ENCODE measurements around the gene PMFBP1. TPM values are rescaled to one million over a fixed set of nuclear protein-coding genes. Genes with fewer than 3 reads are reported as not detected.

Gene PMFBP1
- polyA plus RNA-seq, 1 of the 3 experiments (the other 2 are of a cell fraction): 0.16 TPM

DNA sequence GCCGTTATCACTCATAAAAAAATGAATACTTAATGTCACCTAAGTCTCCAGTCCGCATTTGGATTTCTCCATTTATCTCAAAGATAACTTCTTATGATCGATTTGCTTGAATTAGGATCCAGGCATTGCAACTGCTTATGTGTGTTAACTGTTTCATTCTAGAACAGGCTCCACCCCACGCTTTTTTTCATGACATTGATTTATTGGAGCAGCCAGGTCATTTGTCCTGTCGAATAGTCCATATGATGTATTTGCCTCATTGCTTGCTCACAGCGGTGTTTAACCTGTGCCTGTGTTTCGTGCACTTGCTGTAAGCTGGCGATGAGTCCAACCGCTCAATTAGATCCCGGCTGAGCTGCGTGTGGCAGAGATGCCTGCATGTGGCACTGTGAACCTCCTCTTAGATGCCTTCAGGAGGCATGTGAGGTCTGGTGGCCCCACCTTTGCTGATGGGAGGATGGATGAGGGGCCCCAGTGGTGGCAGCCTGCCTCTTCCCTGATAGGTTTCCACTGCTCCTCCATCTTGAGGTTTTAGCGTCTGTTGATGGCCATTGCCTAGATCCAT lies 61.9 kb downstream of the PMFBP1 start:
- Histone ChIP-seq H3K4me2 (no peak overlapping the region), H3K27ac (ENCODE audit: low read depth in 2 of 2, low read length in 1 of 2) (no peak overlapping the region), H3F3A (replicated peaks; ENCODE audit: insufficient read depth) (no peaks in the 10 kb centered on the region), H4K20me1 (ENCODE audit: insufficient read depth) (no peaks in the 10 kb centered on the region), H3K9me2 (no peaks in the 10 kb centered on the region), H2AFZ (ENCODE audit: low read depth) (no peak overlapping the region), H3K4me1 (ENCODE audit: control insufficient read depth in 1 of 2, insufficient read depth in 2 of 2, low read depth in 1 of 2, low read length in 1 of 2) (no peaks in the 10 kb centered on the region), H3K4me3 (ENCODE audit: low read depth in 2 of 2, low read length in 1 of 2) (no peak overlapping the region), H3K36me3 (replicated peaks in 1 of 2; ENCODE audit: control insufficient read depth in 1 of 2, insufficient read depth in 2 of 2, low read length in 1 of 2) (peaks cover 20 to 78% of the 10 kb centered on the region in 2 experiments), H3K9ac (no peak overlapping the region), H3K9me3 (no peaks in the 10 kb centered on the region), H3K27me3 (ENCODE audit: insufficient read depth) (no peaks in the 10 kb centered on the region), H3K79me2 (ENCODE audit: insufficient read depth) (no peaks in the 10 kb centered on the region)
- ChIA-PET CTCF (no interaction called here), POLR2A (no interaction called here)
- WGBS (ENCODE audit: low lambda C conversion rate): 90% methylated on average over 12 of the region's 12 CpGs
- TF ChIP-seq GABPA (IDR thresholded peaks at IDR 0.05; ENCODE audit: low read depth): no peak
- TF ChIP-seq SIN3A (IDR thresholded peaks at IDR 0.05; ENCODE audit: borderline replicate concordance, low read depth, low read length): no peak
- TF ChIP-seq RFX5 (IDR thresholded peaks at IDR 0.05; ENCODE audit: low read length): no peak
- no peak for TF ChIP-seq TAF1 (IDR thresholded peaks at IDR 0.05; ENCODE audit: borderline replicate concordance, low read depth, low read length)
- TF ChIP-seq ELF1 (IDR thresholded peaks at IDR 0.05): no peak
- TF ChIP-seq, protein P1, sequence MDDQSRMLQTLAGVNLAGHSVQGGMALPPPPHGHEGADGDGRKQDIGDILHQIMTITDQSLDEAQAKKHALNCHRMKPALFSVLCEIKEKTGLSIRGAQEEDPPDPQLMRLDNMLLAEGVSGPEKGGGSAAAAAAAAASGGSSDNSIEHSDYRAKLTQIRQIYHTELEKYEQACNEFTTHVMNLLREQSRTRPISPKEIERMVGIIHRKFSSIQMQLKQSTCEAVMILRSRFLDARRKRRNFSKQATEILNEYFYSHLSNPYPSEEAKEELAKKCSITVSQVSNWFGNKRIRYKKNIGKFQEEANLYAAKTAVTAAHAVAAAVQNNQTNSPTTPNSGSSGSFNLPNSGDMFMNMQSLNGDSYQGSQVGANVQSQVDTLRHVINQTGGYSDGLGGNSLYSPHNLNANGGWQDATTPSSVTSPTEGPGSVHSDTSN (IDR thresholded peaks at IDR 0.05): no peak
- no peak for TF ChIP-seq FOSL2 (IDR thresholded peaks at IDR 0.05; ENCODE audit: borderline replicate concordance, low read depth)
- no peak for TF ChIP-seq FOXM1 (IDR thresholded peaks at IDR 0.05; ENCODE audit: low read depth)
- no peak for TF ChIP-seq RAD21 (IDR thresholded peaks at IDR 0.05; ENCODE audit: low read length)
- TF ChIP-seq GATA2 (CRISPR knock-in tag; IDR thresholded peaks at IDR 0.05): no peak
- no peak for TF ChIP-seq EP300 (IDR thresholded peaks at IDR 0.05; ENCODE audit: borderline replicate concordance in 1 of 2, low read depth in 1 of 2, low read length in 1 of 2)
- TF ChIP-seq, protein P2, sequence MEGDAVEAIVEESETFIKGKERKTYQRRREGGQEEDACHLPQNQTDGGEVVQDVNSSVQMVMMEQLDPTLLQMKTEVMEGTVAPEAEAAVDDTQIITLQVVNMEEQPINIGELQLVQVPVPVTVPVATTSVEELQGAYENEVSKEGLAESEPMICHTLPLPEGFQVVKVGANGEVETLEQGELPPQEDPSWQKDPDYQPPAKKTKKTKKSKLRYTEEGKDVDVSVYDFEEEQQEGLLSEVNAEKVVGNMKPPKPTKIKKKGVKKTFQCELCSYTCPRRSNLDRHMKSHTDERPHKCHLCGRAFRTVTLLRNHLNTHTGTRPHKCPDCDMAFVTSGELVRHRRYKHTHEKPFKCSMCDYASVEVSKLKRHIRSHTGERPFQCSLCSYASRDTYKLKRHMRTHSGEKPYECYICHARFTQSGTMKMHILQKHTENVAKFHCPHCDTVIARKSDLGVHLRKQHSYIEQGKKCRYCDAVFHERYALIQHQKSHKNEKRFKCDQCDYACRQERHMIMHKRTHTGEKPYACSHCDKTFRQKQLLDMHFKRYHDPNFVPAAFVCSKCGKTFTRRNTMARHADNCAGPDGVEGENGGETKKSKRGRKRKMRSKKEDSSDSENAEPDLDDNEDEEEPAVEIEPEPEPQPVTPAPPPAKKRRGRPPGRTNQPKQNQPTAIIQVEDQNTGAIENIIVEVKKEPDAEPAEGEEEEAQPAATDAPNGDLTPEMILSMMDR (IDR thresholded peaks at IDR 0.05): no peak
- no peak for TF ChIP-seq NFIC (IDR thresholded peaks at IDR 0.05; ENCODE audit: borderline replicate concordance)
- DNase-seq: no peak

DNA sequence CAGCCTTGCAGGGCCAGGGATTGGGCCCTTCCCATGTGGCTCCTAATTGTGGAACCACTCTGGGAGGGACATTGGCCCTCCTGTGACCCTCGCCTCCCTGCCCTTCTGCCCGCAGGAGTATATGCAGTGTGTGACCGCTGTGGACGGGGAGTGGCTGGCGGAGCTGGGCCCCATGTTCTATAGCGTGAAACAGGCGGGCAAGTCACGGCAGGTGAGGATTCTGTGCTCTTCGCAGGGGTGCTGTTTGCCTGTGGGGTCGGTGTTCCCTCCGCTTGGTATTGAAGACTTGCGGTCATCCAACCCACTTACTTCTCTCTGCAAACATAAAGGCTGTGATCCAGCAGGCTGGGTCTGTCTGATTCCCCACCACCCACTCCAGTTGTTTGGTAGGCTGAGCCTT lies 62.7 kb downstream of the PMFBP1 start:
- no peaks in the 10 kb centered on the region for H3K4me1 ChIP-seq (ENCODE audit: control insufficient read depth in 1 of 2, insufficient read depth in 2 of 2, low read depth in 1 of 2, low read length in 1 of 2)
- POLR2A ChIA-PET: no interaction called here
- H3K79me2 ChIP-seq (ENCODE audit: insufficient read depth): no peaks in the 10 kb centered on the region
- no peak overlapping the region for H2AFZ ChIP-seq (ENCODE audit: low read depth)
- WGBS (ENCODE audit: low lambda C conversion rate): 90% methylated on average over 10 of the region's 12 CpGs
- H3K36me3 ChIP-seq (replicated peaks in 1 of 2; ENCODE audit: control insufficient read depth in 1 of 2, insufficient read depth in 2 of 2, low read length in 1 of 2): peaks cover 24 to 85% of the 10 kb centered on the region in 2 experiments
- H3K27me3 ChIP-seq (ENCODE audit: insufficient read depth): no peaks in the 10 kb centered on the region
- no peak overlapping the region for H3K4me3 ChIP-seq (ENCODE audit: low read depth in 2 of 2, low read length in 1 of 2)
- H4K20me1 ChIP-seq (ENCODE audit: insufficient read depth): no peaks in the 10 kb centered on the region
- CTCF ChIA-PET: interaction anchor here (1.3 kb wide), 1 partner anchor 10 kb away, joined by 3 read pairs; no protein-coding TSS in a partner anchor
- no peaks in the 10 kb centered on the region for H3F3A ChIP-seq (replicated peaks; ENCODE audit: insufficient read depth)
- no peak overlapping the region for H3K9ac ChIP-seq
- H3K27ac ChIP-seq (ENCODE audit: low read depth in 2 of 2, low read length in 1 of 2): no peak overlapping the region
- no peak for TF ChIP-seq NFIC (IDR thresholded peaks at IDR 0.05; ENCODE audit: borderline replicate concordance)
- TF ChIP-seq CHD2 (IDR thresholded peaks at IDR 0.05; ENCODE audit: low read length, partially characterized antibody): no peak
- no peak for TF ChIP-seq RXRA (IDR thresholded peaks at IDR 0.05; ENCODE audit: borderline replicate concordance, low read depth)
- no peak for TF ChIP-seq EZH2phosphoT487 (IDR thresholded peaks at IDR 0.05; ENCODE audit: borderline replicate concordance, low read depth)
- TF ChIP-seq, protein P3, sequence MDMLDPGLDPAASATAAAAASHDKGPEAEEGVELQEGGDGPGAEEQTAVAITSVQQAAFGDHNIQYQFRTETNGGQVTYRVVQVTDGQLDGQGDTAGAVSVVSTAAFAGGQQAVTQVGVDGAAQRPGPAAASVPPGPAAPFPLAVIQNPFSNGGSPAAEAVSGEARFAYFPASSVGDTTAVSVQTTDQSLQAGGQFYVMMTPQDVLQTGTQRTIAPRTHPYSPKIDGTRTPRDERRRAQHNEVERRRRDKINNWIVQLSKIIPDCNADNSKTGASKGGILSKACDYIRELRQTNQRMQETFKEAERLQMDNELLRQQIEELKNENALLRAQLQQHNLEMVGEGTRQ (IDR thresholded peaks at IDR 0.05; ENCODE audit: borderline replicate concordance, low read depth, low read length): no peak
- no peak for TF ChIP-seq YY1 (IDR thresholded peaks at IDR 0.05; ENCODE audit: low read depth)
- no peak for TF ChIP-seq POLR2AphosphoS5 (IDR thresholded peaks at IDR 0.05; ENCODE audit: low read depth, low read length)
- TF ChIP-seq GABPA (IDR thresholded peaks at IDR 0.05; ENCODE audit: low read depth): no peak
- TF ChIP-seq, protein P4, sequence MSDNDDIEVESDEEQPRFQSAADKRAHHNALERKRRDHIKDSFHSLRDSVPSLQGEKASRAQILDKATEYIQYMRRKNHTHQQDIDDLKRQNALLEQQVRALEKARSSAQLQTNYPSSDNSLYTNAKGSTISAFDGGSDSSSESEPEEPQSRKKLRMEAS (IDR thresholded peaks at IDR 0.05; ENCODE audit: low read depth): no peak
- no peak for DNase-seq
- no peak overlapping the region for H3K4me2 ChIP-seq
- no peaks in the 10 kb centered on the region for H3K9me2 ChIP-seq
- H3K9me3 ChIP-seq: no peaks in the 10 kb centered on the region
